LNCaP clone FGC (cell line): ENCODE data around the gene RNPEPL1.

Source experiments
- DNase-seq: peaks from one replicate; pipeline ENCODE4 v3.0.0-alpha.2; 2011; ENCODE audit warnings: low read depth
- H3K4me3 ChIP-seq: 2 replicates; pipeline ENCODE4 v1.5.1; 2011; ENCODE audit warnings: mild to moderate bottlenecking, low read depth, low read length, control low read depth
- CTCF ChIP-seq: IDR thresholded peaks from 2 replicates; pipeline ENCODE4 v1.5.1; 2012; ENCODE audit warnings: mild to moderate bottlenecking; ENCODE audit not compliant: control insufficient read depth, insufficient read depth; ENCODE audit errors: extremely low read depth

The RNPEPL1 gene

GRCh38 chr2:240584486-240585031 is 16.3 kb downstream of the RNPEPL1 start:
- no peak for DNase-seq
- TF ChIP-seq CTCF = no peak
- H3K4me3 ChIP-seq = peak overlapping the region; percentile 83

- H3K4me3 ChIP-seq = peak overlapping the region; percentile 83
- no peak for DNase-seq
- TF ChIP-seq CTCF = no peak
Observed at GRCh38 chr2:240585101-240585500, 16.8 kb downstream of the RNPEPL1 start.

- peak overlapping the region; percentile 83 for H3K4me3 ChIP-seq
- no peak for DNase-seq
- no peak for TF ChIP-seq CTCF
Observed at GRCh38 chr2:240585681-240586197, 17.5 kb downstream of the RNPEPL1 start.

- TF ChIP-seq CTCF = no peak
- peak; percentile 69 for DNase-seq
- H3K4me3 ChIP-seq = peak within 1 kb of the TSS; percentile 83
Observed at GRCh38 chr2:240586198-240586918, 18.1 kb downstream of the RNPEPL1 start, which contains the start of gene CAPN10. TSS of gene CAPN10 (plus strand) at chr2:240586734. CDS start at chr2:240586912, 178 bp downstream.

GRCh38 chr2:240586919-240587800 is 18.9 kb downstream of the RNPEPL1 start:
- DNase-seq = no peak
- no peak for TF ChIP-seq CTCF

GRCh38 chr2:240588006-240588655 is 19.8 kb downstream of the RNPEPL1 start:
- peak overlapping the region; percentile 83 for H3K4me3 ChIP-seq

More at GRCh38 chr2:240586919-240587800, 18.9 kb downstream of the RNPEPL1 start:
- H3K4me3 ChIP-seq = peak overlapping the region; percentile 83

More at GRCh38 chr2:240588006-240588655, 19.8 kb downstream of the RNPEPL1 start:
- no peak for TF ChIP-seq CTCF
- DNase-seq = no peak
